Measurements from ENCODE around the gene STIL. TPM values are rescaled to one million over a fixed set of nuclear protein-coding genes. Genes with fewer than 3 reads are reported as not detected.
A peak's percentile ranks its signal among the peaks of the same experiment; 100 is the strongest.

The STIL gene
- polyA plus RNA-seq, 2 of the 4 experiments (the other 2 are of a cell fraction): 10.1 to 21.7 TPM

DNA sequence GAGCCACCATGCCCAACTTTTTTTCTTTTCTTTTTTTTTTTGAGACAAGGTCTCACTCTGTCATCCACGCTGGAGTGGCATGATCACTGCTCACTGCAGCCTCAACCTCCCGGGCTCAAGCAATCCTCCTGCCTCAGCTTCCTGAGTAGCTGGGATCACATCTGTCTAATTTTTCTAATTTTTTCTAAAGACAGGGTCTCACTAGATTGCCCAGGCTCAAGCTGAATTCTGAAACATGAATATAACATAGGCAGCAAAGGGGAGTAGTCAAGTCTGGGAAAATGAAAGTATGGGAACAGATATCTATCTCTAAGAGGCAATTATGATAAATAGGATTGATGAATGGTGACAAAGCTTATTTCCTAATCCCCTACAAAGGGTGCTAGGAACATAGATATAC is 12.3 kb upstream of the STIL start:
- DNase-seq (ENCODE audit: low read depth in 1 of 2, low spot score in 1 of 2) (no peak), FAIRE-seq (no peak), ATAC-seq (no peak)
- Histone ChIP-seq H3K4me2 (no peak overlapping the region), H3K4me1 (peaks cover 18% of the 10 kb centered on the region; the same call in 2 of the 3 replicates), H3K9me3 (no peaks in the 10 kb centered on the region), H3K27ac (no peak overlapping the region), H3K4me3 (no peak overlapping the region)
- 85% methylated on average over 2 of the region's 2 CpGs for WGBS (ENCODE audit: missing lambda C conversion rate)
- TF ChIP-seq, protein P1, sequence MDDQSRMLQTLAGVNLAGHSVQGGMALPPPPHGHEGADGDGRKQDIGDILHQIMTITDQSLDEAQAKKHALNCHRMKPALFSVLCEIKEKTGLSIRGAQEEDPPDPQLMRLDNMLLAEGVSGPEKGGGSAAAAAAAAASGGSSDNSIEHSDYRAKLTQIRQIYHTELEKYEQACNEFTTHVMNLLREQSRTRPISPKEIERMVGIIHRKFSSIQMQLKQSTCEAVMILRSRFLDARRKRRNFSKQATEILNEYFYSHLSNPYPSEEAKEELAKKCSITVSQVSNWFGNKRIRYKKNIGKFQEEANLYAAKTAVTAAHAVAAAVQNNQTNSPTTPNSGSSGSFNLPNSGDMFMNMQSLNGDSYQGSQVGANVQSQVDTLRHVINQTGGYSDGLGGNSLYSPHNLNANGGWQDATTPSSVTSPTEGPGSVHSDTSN (IDR thresholded peaks at IDR 0.05): no peak
- TF ChIP-seq JUNB (IDR thresholded peaks at IDR 0.05) (no peak), ZC3H11A (IDR thresholded peaks at IDR 0.05) (no peak), ESRRA (IDR thresholded peaks at IDR 0.05; ENCODE audit: borderline replicate concordance, low read length) (no peak), RARB (CRISPR knock-in tag; IDR thresholded peaks at IDR 0.05) (no peak), MAZ (IDR thresholded peaks at IDR 0.05; ENCODE audit: borderline replicate concordance, low read depth, low read length) (no peak), RAD21 (conservative IDR thresholded peaks at IDR 0.05 in 1 of 2, IDR thresholded peaks at IDR 0.05 in 1 of 2) (no peak), KDM5A (IDR thresholded peaks at IDR 0.05) (no peak), GATA3 (IDR thresholded peaks at IDR 0.05; ENCODE audit: borderline replicate concordance) (no peak)
- TF ChIP-seq, protein P2, sequence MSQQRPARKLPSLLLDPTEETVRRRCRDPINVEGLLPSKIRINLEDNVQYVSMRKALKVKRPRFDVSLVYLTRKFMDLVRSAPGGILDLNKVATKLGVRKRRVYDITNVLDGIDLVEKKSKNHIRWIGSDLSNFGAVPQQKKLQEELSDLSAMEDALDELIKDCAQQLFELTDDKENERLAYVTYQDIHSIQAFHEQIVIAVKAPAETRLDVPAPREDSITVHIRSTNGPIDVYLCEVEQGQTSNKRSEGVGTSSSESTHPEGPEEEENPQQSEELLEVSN (IDR thresholded peaks at IDR 0.05; ENCODE audit: borderline replicate concordance, low read depth): no peak
- TF ChIP-seq, protein P3, sequence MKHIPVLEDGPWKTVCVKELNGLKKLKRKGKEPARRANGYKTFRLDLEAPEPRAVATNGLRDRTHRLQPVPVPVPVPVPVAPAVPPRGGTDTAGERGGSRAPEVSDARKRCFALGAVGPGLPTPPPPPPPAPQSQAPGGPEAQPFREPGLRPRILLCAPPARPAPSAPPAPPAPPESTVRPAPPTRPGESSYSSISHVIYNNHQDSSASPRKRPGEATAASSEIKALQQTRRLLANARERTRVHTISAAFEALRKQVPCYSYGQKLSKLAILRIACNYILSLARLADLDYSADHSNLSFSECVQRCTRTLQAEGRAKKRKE (CRISPR knock-in tag; IDR thresholded peaks at IDR 0.05; ENCODE audit: low read depth): no peak
- POLR2A ChIA-PET: interaction anchor here (2.1 kb wide), 1 partner anchor 12 kb away, joined by 18 read pairs; the partner anchor contains the start of gene STIL
- CTCF ChIA-PET: interaction anchor here (0.6 to 1.1 kb wide), 2 partner anchors 100 to 148 kb away, joined by 3 to 4 read pairs; no protein-coding TSS in a partner anchor

DNA sequence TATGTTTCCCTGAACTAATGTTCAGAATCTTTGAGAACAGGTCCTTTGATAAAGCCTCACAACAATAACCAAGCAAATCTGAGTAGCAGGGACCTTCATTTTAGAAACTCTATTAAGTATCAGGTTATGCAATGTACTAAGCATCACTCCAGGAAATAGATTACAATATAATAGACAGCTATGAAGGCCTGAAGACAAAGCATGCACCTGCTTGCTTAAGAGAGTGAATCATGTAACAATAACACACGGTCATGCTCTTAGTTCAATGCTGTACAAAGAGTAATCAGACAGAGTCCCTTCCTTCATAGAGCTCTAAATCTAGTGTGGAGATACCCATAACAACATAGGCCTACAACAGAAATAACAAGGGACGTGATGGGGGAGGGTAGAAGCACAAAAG is 11.6 kb upstream of the STIL start:
- TF ChIP-seq PHF8 (IDR thresholded peaks at IDR 0.05; ENCODE audit: borderline replicate concordance, low read depth) (no peak), FOSL2 (IDR thresholded peaks at IDR 0.05) (no peak), FOSL2 (CRISPR knock-in tag; IDR thresholded peaks at IDR 0.05) (peak; percentile 48), CHD2 (IDR thresholded peaks at IDR 0.05; ENCODE audit: low read length, partially characterized antibody) (no peak)
- 0 out of 6 replicates have a peak overlapping the region, but pooled peaks of 1 of the 2 experiments have one; percentile 18 for H3K27ac ChIP-seq
- ChIA-PET CTCF (interaction anchor here (0.8 to 1.1 kb wide), 2 partner anchors 74 to 147 kb away, joined by 4 read pairs; no protein-coding TSS in a partner anchor), POLR2A (interaction anchor here (0.7 to 2.1 kb wide), 3 partner anchors 8 to 136 kb away, joined by 3 to 18 read pairs (median 5); partner anchors contain the start of genes CMPK1, PDZK1IP1 and STIL)
- ATAC-seq (peak; percentile 73 to 84), FAIRE-seq (no peak), DNase-seq (ENCODE audit: low read depth in 1 of 2, low spot score in 1 of 2) (peak; percentile 14 to 63)
- H3K4me1 ChIP-seq: peaks cover 18% of the 10 kb centered on the region; the same call in 2 of the 3 replicates
- no peak overlapping the region for H3K4me2 ChIP-seq
- H3K4me3 ChIP-seq: no peak overlapping the region
- no peaks in the 10 kb centered on the region for H3K9me3 ChIP-seq
- 56% methylated on average over 2 of the region's 2 CpGs for WGBS (ENCODE audit: missing lambda C conversion rate)

DNA sequence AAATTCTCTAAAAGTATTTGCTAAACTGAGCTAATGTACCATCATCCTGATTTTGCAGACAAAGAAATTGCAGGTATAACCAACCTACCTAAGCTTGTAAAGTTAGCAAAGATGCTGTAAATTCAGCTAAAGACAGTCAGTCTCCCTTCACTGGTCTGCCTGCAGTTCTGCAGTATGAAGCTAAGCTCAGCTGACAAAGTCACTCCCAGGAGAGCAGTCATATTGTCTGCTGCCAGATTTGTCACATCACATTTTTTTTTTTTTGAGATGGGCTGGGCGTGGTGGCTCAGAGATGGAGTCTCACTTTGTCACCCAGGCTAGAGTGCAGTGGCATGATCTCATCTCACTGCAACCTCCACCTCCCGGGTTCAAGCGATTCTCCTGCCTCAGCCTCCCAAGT is 10.7 kb upstream of the STIL start:
- FAIRE-seq (no peak), ATAC-seq (no peak), DNase-seq (ENCODE audit: low read depth in 1 of 2, low spot score in 1 of 2) (no peak)
- Histone ChIP-seq H3K9me3 (no peaks in the 10 kb centered on the region), H3K4me2 (no peak overlapping the region), H3K27ac (no peak overlapping the region), H3K4me3 (no peak overlapping the region), H3K4me1 (peaks cover 18% of the 10 kb centered on the region; the same call in 2 of the 3 replicates)
- TF ChIP-seq HEYL (CRISPR knock-in tag; IDR thresholded peaks at IDR 0.05) (no peak), HDAC2 (IDR thresholded peaks at IDR 0.05) (no peak), PHF8 (IDR thresholded peaks at IDR 0.05; ENCODE audit: borderline replicate concordance, low read depth) (no peak), ZSCAN20 (CRISPR knock-in tag; IDR thresholded peaks at IDR 0.05) (no peak), JUNB (IDR thresholded peaks at IDR 0.05) (no peak), NPAS2 (CRISPR knock-in tag; IDR thresholded peaks at IDR 0.05; ENCODE audit: borderline replicate concordance) (no peak)
- TF ChIP-seq, protein P4, sequence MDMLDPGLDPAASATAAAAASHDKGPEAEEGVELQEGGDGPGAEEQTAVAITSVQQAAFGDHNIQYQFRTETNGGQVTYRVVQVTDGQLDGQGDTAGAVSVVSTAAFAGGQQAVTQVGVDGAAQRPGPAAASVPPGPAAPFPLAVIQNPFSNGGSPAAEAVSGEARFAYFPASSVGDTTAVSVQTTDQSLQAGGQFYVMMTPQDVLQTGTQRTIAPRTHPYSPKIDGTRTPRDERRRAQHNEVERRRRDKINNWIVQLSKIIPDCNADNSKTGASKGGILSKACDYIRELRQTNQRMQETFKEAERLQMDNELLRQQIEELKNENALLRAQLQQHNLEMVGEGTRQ (IDR thresholded peaks at IDR 0.05): no peak
- TF ChIP-seq, protein P5, sequence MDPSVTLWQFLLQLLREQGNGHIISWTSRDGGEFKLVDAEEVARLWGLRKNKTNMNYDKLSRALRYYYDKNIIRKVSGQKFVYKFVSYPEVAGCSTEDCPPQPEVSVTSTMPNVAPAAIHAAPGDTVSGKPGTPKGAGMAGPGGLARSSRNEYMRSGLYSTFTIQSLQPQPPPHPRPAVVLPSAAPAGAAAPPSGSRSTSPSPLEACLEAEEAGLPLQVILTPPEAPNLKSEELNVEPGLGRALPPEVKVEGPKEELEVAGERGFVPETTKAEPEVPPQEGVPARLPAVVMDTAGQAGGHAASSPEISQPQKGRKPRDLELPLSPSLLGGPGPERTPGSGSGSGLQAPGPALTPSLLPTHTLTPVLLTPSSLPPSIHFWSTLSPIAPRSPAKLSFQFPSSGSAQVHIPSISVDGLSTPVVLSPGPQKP (IDR thresholded peaks at IDR 0.05; ENCODE audit: low read depth, low read length): no peak
- ChIA-PET POLR2A (interaction anchor here (0.6 to 2.1 kb wide), 3 partner anchors 9 to 15 kb away, joined by 3 to 18 read pairs (median 8); partner anchors contain the start of genes CMPK1 and STIL), CTCF (interaction anchor here (0.8 to 1.6 kb wide), 2 partner anchors 10 to 73 kb away, joined by 4 to 5 read pairs; partner anchors contain the start of gene STIL)
- WGBS (ENCODE audit: missing lambda C conversion rate): 100% methylated on average over 3 of the region's 3 CpGs

Data from A549 (cell line).